HCT116 (cell line): ENCODE results near the gene DYNC2I2. TPM values are rescaled to one million over a fixed set of nuclear protein-coding genes. Genes with fewer than 3 reads are reported as not detected.

Source experiments
- ATAC-seq: fragments of 200-7000 bp; cut with Tn5 transposase; 2 replicates; pipeline ENCODE4 v1.9.1; 2020; ENCODE audit warnings: mild to moderate bottlenecking, moderate library complexity
- BruUV-seq: library from RNA; stranded (reverse); fragments of 400-500 nt; replicated peaks from 2 replicates; lab custom pipeline; 2021; lab: Mats Ljungman, UMichigan
- CTCF ChIA-PET: fragments of 300-600 bp; sonication (Branson Sonifier 250); formaldehyde crosslinking; loops from one replicate; lab custom pipeline; 2021; ENCODE audit warnings: antibody characterized with exemption; lab: Charles Lee
- POLR2A ChIA-PET: fragments of 300-600, 350-600 bp; sonication (Branson Sonifier 250); formaldehyde crosslinking; loops from one replicate; lab custom pipeline; 2021; ENCODE audit warnings: antibody characterized with exemption; lab: Charles Lee
- RAD21 ChIA-PET, 2 experiments: fragments of 300-600 bp; sonication (Branson Sonifier 250); formaldehyde crosslinking; loops; one replicate each; lab custom pipeline; 2023; ENCODE audit warnings: low total read pairs in 2 of 2; ENCODE audit not compliant: uncharacterized antibody in 2 of 2, unreplicated experiment in 2 of 2, low non-redundant PET in 1 of 2; lab: Charles Lee
- DNase-seq: peaks from one replicate; pipeline ENCODE4 v3.0.0-alpha.2; 2010; ENCODE audit warnings: low read depth, low spot score
- H2AFZ ChIP-seq: fragments of 200-600 bp; shearing (Covaris generic), sonication (generic); 2 replicates; pipeline ENCODE4 v1.6.1; 2017; ENCODE audit warnings: low read depth, mixed run types, mixed read lengths, antibody characterized with exemption, low read length; ENCODE audit not compliant: poor library complexity, severe bottlenecking
- H3K27ac ChIP-seq: 2 replicates; pipeline ENCODE4 v1.5.1; 2012; ENCODE audit warnings: low read depth, low read length
- H3K27me3 ChIP-seq: fragments of 200-600 bp; sonication (generic); 2 replicates; pipeline ENCODE4 v1.6.1; 2016; ENCODE audit warnings: mixed run types, low read length, mixed read lengths; ENCODE audit not compliant: insufficient read depth
- H3K36me3 ChIP-seq, 2 experiments: fragments of 200-500 bp in 1 of 2; fragments of 200-600 bp in 1 of 2; sonication (Bioruptor generic) in 1 of 2; sonication (generic) in 1 of 2; 2 replicates each; pipeline versions ENCODE4 v1.5.1 to v1.6.1; 2014 to 2016; ENCODE audit warnings: low read length in 2 of 2, inconsistent platforms in 1 of 2, mixed read lengths in 1 of 2, mixed run types in 1 of 2; ENCODE audit not compliant: insufficient read depth in 2 of 2, control insufficient read depth in 1 of 2
- H3K4me1 ChIP-seq, 2 experiments: fragments of 200-600 bp in 1 of 2; sonication (generic) in 1 of 2; 2 replicates each; pipeline versions ENCODE4 v1.5.1 to v1.6.1; 2012 to 2017; ENCODE audit warnings: low read length in 2 of 2, inconsistent platforms in 1 of 2, mild to moderate bottlenecking in 1 of 2, mixed read lengths in 1 of 2, mixed run types in 1 of 2, moderate library complexity in 1 of 2; ENCODE audit not compliant: insufficient read depth in 2 of 2, control insufficient read depth in 1 of 2
- H3K4me2 ChIP-seq: fragments of 200-600 bp; sonication (generic); 2 replicates; pipeline ENCODE4 v1.6.1; 2017; ENCODE audit warnings: mixed run types, low read length, mixed read lengths
- H3K4me3 ChIP-seq, 2 experiments: fragments of 200-600 bp in 1 of 2; sonication (generic) in 1 of 2; replicated peaks in 1 of 2; 2 replicates each; pipeline ENCODE4 v1.5.1; 2011 to 2016; ENCODE audit warnings: low read length in 2 of 2, control low read depth in 1 of 2, low read depth in 1 of 2, mild to moderate bottlenecking in 1 of 2, mixed read lengths in 1 of 2, mixed run types in 1 of 2
- H3K79me2 ChIP-seq: fragments of 200-600 bp; sonication (generic); 2 replicates; pipeline ENCODE4 v1.6.1; 2017; ENCODE audit warnings: mild to moderate bottlenecking, mixed run types, low read length, moderate library complexity, mixed read lengths; ENCODE audit not compliant: insufficient read depth
- H3K9ac ChIP-seq: fragments of 200-600 bp; sonication (generic); 2 replicates; pipeline ENCODE4 v1.6.1; 2016; ENCODE audit warnings: low read length, mixed read lengths
- H3K9me2 ChIP-seq: fragments of 200-600 bp; sonication (generic), shearing (Covaris generic); 2 replicates; pipeline ENCODE4 v1.6.1; 2017; ENCODE audit warnings: mixed run types, mild to moderate bottlenecking, moderate library complexity; ENCODE audit not compliant: insufficient read depth
- H3K9me3 ChIP-seq, 2 experiments: fragments of 200-500 bp in 1 of 2; fragments of 200-600 bp in 1 of 2; sonication (Bioruptor generic) in 1 of 2; sonication (generic) in 1 of 2; 2 replicates each; pipeline ENCODE4 v1.6.1; 2014 to 2017; ENCODE audit warnings: low read length in 2 of 2, mixed read lengths in 2 of 2, inconsistent platforms in 1 of 2, low read depth in 1 of 2, mild to moderate bottlenecking in 1 of 2, mixed run types in 1 of 2, moderate library complexity in 1 of 2; ENCODE audit not compliant: control insufficient read depth in 1 of 2, insufficient read depth in 1 of 2
- H4K20me1 ChIP-seq: fragments of 200-600 bp; sonication (generic), shearing (Covaris generic); 2 replicates; pipeline ENCODE4 v1.6.1; 2017; ENCODE audit warnings: mixed run types, mild to moderate bottlenecking, moderate library complexity; ENCODE audit not compliant: insufficient read depth
- CEBPB ChIP-seq: IDR thresholded peaks from 2 replicates; pipeline ENCODE4 v1.6.1; 2012; ENCODE audit warnings: low read depth
- EGR1 ChIP-seq: IDR thresholded peaks from 2 replicates; pipeline ENCODE4 v1.6.1; 2012; ENCODE audit warnings: low read depth
- FOSL1 ChIP-seq: IDR thresholded peaks from 2 replicates; pipeline ENCODE4 v1.6.1; 2012; ENCODE audit warnings: low read depth
- JUND ChIP-seq: IDR thresholded peaks from 2 replicates; pipeline ENCODE4 v1.6.1; 2012
- POLR2A ChIP-seq: IDR thresholded peaks from 2 replicates; pipeline ENCODE4 v1.7.0; 2011; ENCODE audit warnings: borderline replicate concordance; ENCODE audit not compliant: insufficient read depth, insufficient read length; ENCODE audit errors: extremely low read depth
- POLR2AphosphoS5 ChIP-seq: IDR thresholded peaks from 2 replicates; pipeline ENCODE4 v1.6.1; 2011; ENCODE audit warnings: mild to moderate bottlenecking, low read depth, low read length, moderate library complexity
- SP1 ChIP-seq: IDR thresholded peaks from 2 replicates; pipeline ENCODE4 v1.6.1; 2012; ENCODE audit warnings: low read depth
- TCF7L2 ChIP-seq: IDR thresholded peaks from 2 replicates; pipeline ENCODE4 v1.7.0; 2011; ENCODE audit warnings: borderline replicate concordance, inconsistent platforms; ENCODE audit not compliant: insufficient read depth, insufficient read length; ENCODE audit errors: extremely low read depth
- ZNF274 ChIP-seq: fragments of 200-500 bp; sonication (Bioruptor generic); IDR thresholded peaks from 2 replicates; pipeline ENCODE4 v1.6.1; 2014; ENCODE audit warnings: mild to moderate bottlenecking, low read depth, low read length, inconsistent platforms
- intact Hi-C: fragments of 100-400 bp; cut with micrococcal nuclease; formaldehyde crosslinking; loops from 2 replicates; pipeline ENCODE4 v1.10.0; 2022
- total RNA-seq: library from RNA; stranded (reverse); gene quantifications from one replicate; pipeline ENCODE4 v1.2.1, GENCODE V29; 2021; ENCODE audit not compliant: unreplicated experiment
- TF ChIP-seq, protein P1 (sequence below), 3 experiments: fragments of 200-600 bp in 1 of 3; sonication (generic) in 1 of 3; IDR thresholded peaks in 2 of 3; conservative IDR thresholded peaks in 1 of 3; 2 replicates each; pipeline ENCODE4 v1.5.1; 2012 to 2017; ENCODE audit warnings: low read depth in 2 of 3, low read length in 2 of 3, antibody characterized with exemption in 1 of 3, borderline replicate concordance in 1 of 3, control low read depth in 1 of 3, mild to moderate bottlenecking in 1 of 3, mixed read lengths in 1 of 3, mixed run types in 1 of 3, moderate library complexity in 1 of 3; ENCODE audit not compliant: insufficient read depth in 1 of 3
- TF ChIP-seq, protein P2 (sequence below): IDR thresholded peaks from 2 replicates; pipeline ENCODE4 v1.6.1; 2011; ENCODE audit warnings: mild to moderate bottlenecking, low read length, moderate library complexity; ENCODE audit not compliant: insufficient replicate concordance; ENCODE audit errors: extremely low read depth

DYNC2I2 gene
- total RNA-seq, 1 experiment from 2014 or later: 155 TPM

DNA sequence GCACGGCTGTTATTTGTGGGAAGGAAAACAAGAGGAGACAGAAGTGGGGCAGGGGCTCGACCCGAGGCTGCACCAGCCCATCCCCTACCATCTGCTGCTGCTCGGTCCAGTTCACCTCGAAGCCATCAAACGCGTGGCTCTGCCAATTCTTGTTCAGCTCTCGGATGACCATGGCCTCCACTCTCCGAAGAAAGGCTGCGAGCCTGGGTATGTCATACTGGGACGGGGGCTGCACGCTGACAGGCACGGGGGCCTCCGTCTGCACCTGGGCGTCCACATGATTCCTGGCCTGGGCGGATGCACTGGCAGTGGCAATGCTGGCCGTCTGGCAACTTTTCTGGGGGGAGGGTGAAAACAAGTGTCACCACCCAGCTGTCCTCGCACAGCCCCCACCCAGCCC lies 16.0 kb downstream of the DYNC2I2 start:
- ChIA-PET POLR2A (no interaction called here), RAD21 (no interaction called here)
- H3K27ac ChIP-seq: no peak overlapping the region

More for the DNA sequence above, 16.0 kb downstream of the DYNC2I2 start:
- CTCF ChIA-PET: no interaction called here
- no peaks in the 10 kb centered on the region for H3K9me3 ChIP-seq
- BruUV-seq: no TSS peak
- peaks cover 0 to 12% of the 10 kb centered on the region in 2 experiments; a peak in 1 of 4 replicates for H3K36me3 ChIP-seq
- DNase-seq (no peak), ATAC-seq (no peak)
- peaks cover 30 to 47% of the 10 kb centered on the region in 2 experiments for H3K4me1 ChIP-seq
- H3K9me2 ChIP-seq: no peaks in the 10 kb centered on the region
- peaks cover 64% of the 10 kb centered on the region for H3K79me2 ChIP-seq
- H3K27me3 ChIP-seq: no peaks in the 10 kb centered on the region
- H3K9ac ChIP-seq: no peak overlapping the region
- intact Hi-C loops: no loop called here
- no peak overlapping the region for H3K4me2 ChIP-seq
- no peak overlapping the region for H3K4me3 ChIP-seq
- TF ChIP-seq CEBPB (no peak), FOSL1 (no peak), SP1 (no peak), JUND (no peak), ZNF274 (no peak), POLR2A (no peak), POLR2AphosphoS5 (no peak), EGR1 (no peak), TCF7L2 (no peak)
- TF ChIP-seq, protein P1, sequence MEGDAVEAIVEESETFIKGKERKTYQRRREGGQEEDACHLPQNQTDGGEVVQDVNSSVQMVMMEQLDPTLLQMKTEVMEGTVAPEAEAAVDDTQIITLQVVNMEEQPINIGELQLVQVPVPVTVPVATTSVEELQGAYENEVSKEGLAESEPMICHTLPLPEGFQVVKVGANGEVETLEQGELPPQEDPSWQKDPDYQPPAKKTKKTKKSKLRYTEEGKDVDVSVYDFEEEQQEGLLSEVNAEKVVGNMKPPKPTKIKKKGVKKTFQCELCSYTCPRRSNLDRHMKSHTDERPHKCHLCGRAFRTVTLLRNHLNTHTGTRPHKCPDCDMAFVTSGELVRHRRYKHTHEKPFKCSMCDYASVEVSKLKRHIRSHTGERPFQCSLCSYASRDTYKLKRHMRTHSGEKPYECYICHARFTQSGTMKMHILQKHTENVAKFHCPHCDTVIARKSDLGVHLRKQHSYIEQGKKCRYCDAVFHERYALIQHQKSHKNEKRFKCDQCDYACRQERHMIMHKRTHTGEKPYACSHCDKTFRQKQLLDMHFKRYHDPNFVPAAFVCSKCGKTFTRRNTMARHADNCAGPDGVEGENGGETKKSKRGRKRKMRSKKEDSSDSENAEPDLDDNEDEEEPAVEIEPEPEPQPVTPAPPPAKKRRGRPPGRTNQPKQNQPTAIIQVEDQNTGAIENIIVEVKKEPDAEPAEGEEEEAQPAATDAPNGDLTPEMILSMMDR (IDR thresholded peaks at IDR 0.05 in 2 of 3, conservative IDR thresholded peaks at IDR 0.05 in 1 of 3; ENCODE audit: borderline replicate concordance in 1 of 3, insufficient read depth in 1 of 3, low read depth in 2 of 3, low read length in 2 of 3): no peak
- TF ChIP-seq, protein P2, sequence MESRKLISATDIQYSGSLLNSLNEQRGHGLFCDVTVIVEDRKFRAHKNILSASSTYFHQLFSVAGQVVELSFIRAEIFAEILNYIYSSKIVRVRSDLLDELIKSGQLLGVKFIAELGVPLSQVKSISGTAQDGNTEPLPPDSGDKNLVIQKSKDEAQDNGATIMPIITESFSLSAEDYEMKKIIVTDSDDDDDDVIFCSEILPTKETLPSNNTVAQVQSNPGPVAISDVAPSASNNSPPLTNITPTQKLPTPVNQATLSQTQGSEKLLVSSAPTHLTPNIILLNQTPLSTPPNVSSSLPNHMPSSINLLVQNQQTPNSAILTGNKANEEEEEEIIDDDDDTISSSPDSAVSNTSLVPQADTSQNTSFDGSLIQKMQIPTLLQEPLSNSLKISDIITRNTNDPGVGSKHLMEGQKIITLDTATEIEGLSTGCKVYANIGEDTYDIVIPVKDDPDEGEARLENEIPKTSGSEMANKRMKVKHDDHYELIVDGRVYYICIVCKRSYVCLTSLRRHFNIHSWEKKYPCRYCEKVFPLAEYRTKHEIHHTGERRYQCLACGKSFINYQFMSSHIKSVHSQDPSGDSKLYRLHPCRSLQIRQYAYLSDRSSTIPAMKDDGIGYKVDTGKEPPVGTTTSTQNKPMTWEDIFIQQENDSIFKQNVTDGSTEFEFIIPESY: no peak
- TF ChIP-seq, all 23 proteins: peak for 0
- Histone ChIP-seq H2AFZ (no peak overlapping the region), H4K20me1 (no peaks in the 10 kb centered on the region)
